Inflammatory macrophage (primary cell): ENCODE measurements around the gene PEX5L.
"Not testable (repeated sequence)": the region's sequence is repeated elsewhere in the genome, so short reads cannot be mapped to it uniquely, and the experiment has no call there.

Source experiments
- DNase-seq, 2 donors: peaks; one replicate each; pipeline ENCODE4 v3.0.0-alpha.2; 2020 to 2022

PEX5L gene

DNA sequence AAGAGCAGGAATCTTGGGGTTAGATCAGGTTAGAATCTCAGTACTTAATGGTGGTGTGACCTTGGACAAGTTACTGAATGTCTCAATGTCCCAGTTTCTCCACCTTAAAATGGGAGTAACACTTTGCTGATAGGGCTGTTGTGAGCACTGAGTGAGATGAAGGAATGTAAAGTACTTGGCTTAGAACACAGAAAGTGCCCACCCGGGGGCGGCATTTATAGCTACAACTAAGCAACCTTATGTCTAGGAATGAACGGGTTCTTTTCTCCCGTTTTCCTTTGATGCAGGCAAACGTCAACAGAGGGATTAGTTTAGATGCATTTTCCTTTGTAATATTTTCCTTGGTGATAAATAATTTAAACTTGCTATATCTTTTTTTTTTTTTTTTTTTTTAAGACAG lies 207.3 kb downstream of the PEX5L start:
- no peak for DNase-seq

DNA sequence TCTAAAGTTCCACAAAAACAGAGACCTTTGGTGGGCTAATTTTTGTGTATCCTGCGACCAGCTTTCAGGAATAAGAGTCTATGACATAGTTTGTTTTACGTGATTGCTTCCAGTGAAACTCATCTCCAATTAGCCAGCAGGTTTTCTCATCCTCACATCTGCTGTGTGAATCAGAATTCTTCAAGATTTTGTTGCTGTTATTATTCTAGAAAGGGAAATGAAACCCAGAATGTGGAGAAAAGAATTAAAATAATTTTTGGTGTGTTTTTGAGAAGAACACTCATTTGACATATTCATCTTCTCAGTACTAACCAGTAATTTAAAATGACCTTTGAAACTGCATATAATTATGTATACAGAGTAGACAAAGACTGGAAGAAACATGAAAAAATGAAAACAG lies 208.0 kb downstream of the PEX5L start:
- no peak for DNase-seq

DNA sequence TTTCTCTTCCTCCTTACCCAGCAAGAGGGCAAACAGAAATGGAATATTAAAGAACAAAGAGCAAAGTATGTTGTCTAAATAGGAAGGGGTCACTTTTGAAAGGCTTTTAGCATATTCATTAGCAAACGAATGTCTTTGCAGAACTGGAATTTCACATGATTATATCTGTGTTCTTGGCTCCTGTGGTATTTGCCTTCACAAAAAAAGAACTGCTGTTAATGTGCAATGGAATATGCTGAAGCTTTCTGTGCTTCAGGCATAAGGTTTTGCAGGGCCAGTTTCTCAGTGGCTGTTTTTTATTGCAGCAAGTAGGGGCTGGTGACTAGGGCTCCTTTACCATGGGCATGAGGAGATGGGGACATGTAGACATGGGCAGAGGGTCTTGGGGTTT lies 210.5 kb downstream of the PEX5L start:
- DNase-seq = no peak

DNA sequence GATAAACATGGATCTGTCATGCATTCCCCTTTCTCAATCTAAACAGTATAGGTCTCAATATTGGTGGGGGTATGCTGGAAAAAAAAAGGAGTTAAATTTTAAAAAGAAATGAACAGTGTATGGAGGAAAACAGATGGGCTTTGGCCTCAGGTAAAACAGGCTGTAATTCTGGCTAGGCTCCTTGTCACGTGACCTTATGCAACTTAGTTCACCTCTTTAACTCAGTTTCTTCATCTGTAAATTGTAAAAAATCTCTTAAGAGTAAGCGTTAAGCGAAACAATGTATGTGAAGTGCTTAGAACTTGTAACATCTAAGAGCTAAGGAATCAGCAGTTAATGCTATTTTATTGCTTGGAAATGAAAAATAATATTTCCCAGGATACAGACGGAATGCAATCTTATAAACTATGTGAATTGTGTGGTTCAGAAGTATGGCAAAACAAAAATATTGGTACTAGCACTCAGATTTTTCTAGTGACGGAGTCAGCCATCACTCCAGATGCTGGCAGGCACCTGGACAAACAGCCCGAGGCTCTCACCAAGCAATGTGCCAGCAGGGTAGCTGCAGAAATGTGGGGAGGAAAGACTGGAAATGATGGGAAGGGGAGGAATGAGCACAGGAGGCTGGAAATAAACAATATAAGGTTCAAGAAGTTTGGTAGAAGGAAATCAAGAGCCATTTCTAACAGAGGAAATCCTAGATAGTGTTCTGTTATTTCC lies 211.1 kb downstream of the PEX5L start:
- no peak for DNase-seq

DNA sequence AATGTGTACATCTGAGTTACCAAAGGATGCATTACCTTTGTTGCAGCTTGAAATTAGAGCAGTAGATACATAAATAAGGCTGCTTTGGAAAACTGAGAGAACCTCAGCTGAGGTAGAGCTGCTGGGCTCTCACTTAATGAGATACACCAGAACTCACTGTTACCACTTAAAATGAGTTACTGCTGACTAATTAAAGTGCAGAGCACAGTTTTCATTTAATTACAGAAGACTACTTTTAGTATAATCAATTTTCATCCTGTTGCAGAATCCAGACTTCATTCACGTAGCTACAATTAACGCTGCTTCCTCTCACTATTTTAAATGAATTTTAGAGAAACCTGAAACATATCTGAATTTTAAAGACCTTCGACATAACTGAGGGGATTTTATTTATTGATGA lies 214.4 kb downstream of the PEX5L start:
- DNase-seq = no peak

DNA sequence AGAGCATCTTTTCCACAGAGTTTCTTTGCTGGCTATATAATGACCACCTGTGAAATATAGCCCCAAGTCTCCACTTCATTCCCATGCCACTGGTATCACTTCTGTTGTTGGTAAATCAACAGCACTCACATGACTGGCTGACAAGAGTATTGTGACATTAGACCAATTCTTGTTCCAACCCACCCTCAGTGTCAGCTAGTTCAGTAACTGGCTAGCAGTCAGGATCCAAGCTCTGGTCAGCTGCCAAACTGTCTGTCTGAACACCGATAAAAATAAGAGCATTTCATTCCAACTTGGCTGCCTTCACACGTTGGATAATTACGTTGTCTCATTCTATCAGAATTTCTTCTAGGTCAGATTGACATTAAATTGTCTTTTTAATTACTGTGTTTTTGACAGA lies 217.4 kb downstream of the PEX5L start:
- peak; percentile 14 to 37 for DNase-seq

DNA sequence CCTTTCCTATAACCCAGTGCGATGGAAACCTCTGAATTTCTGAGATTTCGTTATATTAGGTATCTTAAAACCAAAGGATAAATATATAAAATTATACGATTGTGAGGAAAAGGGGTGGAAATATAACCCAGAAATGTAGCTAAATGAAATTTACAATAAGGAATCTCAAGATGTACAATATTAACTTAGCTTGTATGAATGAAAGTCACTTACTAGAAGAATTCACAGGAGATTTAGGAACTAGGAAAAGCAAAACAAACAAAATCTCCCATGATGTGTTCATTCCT lies 224.7 kb downstream of the PEX5L start:
- DNase-seq = no peak

DNA sequence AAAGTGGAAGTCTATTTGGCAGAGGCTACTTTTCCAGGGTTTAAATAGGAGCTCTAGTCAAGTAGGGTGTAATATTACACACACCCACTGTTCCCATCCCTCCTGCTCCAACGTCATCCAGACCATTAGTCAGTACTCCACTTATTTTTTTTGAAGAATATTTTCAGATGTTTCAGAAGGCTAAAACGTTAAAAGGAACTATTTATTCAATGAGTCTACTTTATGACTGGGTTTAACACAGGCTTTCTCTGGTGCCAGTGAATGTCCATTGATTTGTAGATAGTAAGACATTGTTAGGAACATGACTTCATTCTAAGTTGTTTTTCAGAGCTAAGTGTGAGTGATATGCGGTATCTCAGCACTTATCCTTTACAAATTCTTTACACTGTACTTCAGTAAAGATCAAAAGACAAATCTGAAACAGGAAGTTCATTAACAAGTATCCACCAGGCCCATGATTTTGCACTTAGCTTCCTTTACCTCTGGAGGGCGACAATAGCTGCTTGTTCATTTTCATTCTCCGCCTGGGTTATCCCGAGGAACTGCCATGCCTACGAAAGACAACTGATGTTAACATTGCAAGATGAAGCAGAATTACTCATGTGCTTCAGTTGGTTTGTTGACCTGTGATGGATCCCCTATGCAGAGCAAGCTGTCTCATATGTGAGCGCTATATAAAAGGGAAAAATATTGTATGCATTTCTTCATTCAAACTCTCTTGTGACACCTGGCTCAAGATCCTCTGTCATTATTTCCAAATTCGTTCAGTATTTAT lies 225.2 kb downstream of the PEX5L start:
- peak; percentile 76 to 78 for DNase-seq

DNA sequence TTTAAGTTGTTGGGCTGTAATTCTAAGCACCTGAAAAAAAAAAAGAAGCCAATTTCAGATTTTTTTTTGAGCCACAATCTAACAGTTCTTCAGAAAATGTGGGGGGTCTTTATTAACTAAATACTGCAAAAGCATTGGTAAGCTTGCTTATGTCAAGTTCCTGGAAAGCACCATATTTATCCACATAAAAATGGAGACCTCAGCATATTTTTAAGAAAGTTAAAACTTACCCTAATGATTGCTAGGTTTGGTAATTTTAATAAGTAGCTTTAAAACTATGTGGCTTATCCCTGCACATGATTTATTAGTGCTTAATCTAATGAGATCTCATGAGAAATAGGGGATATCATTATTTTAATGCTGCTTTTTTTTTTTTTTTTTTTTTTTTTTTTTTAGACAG lies 227.1 kb downstream of the PEX5L start:
- DNase-seq = no peak

DNA sequence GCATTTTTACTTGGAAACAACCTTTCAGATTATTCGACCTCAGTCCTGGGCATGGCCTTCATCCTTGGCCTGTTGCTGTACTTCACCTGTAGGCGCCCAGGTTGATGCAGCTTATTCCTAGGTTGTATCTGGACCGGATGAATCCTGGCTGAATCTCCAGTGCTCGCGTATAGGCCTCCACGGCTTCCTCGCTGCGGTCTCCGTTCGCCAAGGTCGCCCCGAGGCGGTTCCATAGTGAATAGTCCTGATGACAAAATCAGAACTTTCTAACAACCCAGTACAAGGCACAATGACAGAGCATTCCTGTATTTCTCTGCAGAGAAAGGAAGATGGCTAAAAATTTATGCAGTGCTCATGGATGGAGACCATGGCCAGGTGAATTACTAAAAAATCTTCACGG lies 229.1 kb downstream of the PEX5L start:
- no peak for DNase-seq

DNA sequence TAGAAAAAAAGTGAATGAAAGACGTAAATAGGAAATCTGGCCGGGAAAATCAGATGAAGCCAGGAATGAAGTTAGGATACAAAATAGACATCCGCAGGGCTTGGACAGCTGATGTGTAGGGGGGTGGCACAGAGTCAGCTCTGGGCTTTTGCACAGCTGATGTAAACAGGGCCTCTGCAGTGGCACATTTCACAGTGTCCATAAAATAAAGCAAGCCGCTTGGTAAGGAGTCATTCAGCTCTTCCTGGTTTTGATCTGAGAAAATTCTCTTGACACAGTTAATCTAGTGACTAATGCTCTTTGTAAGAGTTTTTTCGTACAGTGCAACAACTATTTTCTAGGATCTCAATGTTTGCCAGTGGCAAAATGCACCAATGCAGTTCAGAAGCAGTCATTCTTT lies 230.6 kb downstream of the PEX5L start:
- DNase-seq = no peak

DNA sequence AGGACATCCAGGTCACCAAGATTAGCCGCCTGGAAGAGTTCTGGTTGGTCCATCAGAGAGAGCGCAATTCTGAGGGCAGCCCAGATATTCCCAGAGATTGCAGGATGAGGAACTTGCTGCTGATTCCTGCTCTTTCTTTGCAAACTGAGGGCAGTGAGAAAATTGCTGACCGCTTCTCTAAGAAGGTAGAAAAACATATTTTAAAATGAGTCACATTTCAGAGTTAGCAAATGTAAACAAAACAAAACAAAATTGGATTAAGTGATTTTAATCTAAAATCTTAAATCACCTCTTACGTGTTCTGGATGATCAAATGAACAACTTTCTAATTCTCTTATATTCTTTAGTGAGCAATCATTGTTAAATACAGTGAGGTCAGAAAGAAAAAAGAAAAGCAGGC lies 234.9 kb downstream of the PEX5L start:
- DNase-seq = peak in 1 of 2 donors; percentile 6

DNA sequence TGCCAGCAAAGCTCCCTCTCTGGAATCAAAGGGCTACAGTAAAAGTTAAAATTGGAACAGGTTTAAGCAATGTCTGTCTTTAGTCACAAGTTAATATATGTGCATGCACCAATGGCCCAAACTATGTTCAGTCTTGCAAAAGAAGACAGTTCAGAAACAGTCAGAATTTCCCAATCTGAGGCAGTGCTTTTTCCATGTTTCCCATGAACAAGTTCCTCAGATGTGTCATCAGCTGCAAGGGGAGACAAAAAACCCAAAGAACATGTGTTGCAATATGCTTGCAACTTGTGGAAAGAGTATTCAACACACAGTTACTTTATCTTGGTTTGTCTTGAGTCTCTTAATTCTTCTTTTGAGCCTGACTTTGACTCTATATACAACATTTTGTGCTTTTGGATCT lies 235.5 kb downstream of the PEX5L start:
- DNase-seq = peak; percentile 95 to 97

DNA sequence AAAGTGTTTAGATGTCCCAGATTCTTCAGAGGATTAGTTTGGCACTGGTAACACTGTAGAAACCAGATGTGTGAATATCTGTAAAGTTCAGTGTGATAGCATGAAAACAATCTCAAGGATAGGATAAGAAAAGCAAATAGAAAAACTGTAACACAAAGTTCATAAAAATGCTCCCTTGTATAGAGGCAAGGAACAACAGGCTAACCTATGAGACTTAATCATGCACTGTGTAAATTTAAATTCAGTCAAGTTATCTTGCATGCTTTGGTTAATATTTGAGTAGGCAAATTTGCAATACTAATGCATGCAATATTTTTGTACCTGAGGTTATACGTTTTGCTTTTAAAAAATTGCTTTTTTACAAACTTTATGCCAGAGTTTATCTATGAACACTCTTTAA lies 239.5 kb downstream of the PEX5L start:
- DNase-seq = no peak

DNA sequence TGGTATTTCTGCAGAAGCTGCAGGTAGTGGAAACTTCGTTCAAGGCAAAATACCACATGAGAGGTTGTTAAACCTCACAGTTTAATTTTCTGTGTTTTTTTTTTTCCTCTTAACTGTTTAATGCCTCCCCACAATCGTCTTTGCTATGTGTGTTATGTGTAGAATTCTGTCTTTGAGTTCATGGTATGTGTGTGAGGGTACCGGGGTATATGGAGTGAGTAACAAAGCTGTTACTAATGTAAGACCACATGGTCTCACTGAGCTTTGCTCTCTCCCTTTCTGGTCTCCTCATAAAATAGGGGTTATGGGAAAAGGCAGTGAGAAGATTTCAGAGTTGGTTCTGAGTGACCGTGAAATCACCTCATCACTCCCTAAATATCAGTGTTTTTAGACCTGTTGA lies 240.3 kb downstream of the PEX5L start:
- DNase-seq = no peak

DNA sequence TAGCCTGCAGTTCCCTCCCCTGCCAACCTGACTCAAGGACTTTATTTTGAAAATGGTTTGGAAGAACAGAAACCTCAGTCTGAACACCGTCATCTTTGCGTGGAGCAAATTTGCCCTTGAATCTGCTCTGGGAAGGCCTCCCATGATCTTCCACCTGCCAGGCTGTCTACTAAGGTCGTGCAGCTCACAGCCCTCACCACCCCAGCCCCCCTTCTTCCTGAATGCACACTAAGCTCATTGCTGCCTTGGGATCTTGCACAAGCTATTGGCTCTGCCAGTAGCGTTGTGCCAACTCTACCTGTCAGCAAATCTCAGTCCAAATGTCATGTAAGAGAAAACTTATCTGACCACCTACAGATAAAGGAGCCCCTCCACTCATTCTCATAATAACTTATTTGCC lies 242.4 kb downstream of the PEX5L start:
- no peak for DNase-seq

DNA sequence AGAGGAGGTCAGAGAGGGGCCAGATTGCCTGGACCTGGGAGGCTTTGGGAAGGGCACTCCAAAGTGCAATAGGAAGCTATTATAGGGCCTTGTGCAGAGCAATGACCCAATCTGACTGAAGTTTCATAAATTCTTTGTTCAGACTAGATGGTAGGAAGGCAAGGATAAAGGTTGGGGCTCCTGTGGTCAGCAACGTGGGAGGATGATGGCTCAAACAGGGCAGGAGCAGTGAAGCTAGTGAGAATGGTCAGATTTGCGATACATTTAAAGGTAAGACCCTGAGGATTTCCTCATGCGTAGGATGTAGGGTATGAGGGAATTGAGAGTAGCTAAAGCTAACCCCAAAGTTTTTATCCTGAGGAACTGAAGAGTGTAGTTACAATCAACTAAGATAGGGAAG lies 244.9 kb downstream of the PEX5L start:
- no peak for DNase-seq

DNA sequence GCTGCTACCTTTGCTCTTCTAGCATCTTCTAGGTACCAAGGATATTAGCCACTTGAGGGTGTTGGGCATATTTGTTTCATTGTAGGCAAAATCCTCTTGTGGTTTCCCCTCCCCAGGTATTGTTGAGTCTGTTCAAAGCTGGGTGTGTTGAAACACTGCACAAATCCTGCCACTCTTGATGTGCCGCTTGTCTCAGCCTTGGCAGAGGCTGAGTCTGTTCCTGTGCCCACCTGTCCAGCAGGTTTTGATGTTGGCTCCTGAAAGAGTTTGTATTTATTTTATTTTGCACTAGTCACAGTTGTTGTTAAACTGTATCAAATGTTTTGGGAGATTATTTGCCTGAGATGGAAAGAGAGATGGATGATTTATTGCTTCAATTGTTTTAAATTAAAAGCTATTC lies 247.7 kb downstream of the PEX5L start:
- no peak for DNase-seq

DNA sequence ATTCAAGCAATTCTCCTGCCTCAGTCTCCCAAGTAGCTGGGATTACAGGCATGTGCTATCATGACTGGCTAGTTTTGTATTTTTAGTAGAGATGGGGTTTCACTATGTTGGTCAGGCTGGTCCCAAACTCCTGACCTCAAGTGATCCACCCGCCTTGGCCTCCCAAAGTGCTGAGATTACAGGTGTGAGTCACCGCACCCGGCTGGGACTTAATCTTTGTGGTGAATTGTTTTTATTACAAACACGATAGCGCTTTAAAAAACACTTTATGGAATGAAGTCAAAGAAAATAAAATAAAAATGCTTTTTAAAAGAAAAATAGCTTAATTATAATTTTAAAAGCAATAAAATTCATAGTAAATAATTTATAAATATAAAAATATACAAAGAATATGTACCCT lies 253.9 kb downstream of the PEX5L start:
- DNase-seq = not testable (repeated sequence)

DNA sequence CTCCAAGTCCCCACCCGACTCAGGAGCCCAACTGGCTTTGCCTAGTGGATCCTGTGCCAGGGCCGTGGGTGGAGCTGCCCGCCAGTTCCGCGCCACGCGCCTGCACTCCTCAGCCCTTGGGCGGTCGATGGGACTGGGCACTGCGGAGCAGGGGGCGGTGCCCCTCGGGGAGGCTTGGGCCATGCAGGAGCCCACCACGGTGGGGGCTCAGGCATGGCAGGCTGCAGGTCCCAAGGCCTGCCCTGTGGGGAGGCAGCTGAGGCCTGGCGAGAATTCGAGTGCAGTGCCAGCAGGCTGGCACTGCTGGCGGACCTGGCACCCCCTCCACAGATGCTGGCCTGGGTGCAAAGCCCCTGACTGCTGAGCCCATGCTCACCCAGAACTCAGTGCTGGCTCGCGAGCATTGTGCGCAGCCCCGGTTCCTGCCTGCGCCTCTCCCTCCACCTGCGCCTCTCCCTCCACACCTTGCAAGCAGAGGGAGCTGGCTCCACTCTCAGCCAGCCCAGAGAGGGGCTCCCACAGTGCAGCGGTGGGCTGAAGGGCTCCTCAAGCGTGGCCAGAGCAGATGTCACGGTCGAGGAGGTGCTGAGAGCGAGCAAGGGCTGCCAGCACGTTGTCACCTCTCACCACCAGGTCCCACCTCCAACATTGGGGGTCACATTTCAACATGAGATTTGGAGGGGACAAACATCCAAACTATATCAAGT lies 261.2 kb downstream of the PEX5L start:
- DNase-seq = no peak

DNA sequence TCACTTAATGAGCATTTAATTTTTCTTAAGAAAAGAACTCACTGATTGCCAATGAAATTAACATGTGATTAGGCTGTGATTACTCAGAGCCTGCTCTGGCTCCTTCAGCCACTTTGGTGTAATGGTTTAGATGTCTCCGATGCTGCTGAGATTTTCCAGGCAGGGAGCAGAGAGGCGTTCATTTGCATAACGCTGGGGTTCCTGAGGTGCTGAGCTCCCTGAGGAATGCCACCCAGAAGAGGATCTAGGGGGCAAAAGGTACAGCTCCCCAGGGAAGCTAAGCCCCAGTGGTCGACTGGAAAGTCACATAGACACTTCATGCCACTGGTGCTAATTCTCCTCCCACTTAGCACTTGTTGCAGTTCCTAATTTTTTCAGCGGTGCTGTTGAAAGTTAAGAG lies 264.4 kb downstream of the PEX5L start:
- DNase-seq = no peak

DNA sequence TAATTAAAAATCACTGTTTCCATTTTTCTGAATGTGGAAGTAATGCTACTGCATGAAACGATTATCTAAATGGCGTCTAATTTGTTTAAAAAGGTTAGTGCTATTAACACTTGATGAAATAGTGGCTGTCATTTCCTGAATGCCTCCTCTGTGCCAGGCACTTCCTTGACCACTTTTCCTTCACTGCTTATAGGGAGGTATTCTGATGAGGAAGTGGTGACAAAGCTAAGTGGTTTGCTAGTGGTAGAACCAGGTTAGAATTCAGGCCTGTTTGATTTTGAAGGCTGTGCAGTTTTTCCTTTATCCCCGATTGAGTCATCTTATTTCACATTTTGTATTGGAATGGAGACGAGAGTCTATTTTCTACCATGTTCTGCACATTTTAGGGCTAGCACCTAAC lies 264.9 kb downstream of the PEX5L start:
- DNase-seq = no peak

DNA sequence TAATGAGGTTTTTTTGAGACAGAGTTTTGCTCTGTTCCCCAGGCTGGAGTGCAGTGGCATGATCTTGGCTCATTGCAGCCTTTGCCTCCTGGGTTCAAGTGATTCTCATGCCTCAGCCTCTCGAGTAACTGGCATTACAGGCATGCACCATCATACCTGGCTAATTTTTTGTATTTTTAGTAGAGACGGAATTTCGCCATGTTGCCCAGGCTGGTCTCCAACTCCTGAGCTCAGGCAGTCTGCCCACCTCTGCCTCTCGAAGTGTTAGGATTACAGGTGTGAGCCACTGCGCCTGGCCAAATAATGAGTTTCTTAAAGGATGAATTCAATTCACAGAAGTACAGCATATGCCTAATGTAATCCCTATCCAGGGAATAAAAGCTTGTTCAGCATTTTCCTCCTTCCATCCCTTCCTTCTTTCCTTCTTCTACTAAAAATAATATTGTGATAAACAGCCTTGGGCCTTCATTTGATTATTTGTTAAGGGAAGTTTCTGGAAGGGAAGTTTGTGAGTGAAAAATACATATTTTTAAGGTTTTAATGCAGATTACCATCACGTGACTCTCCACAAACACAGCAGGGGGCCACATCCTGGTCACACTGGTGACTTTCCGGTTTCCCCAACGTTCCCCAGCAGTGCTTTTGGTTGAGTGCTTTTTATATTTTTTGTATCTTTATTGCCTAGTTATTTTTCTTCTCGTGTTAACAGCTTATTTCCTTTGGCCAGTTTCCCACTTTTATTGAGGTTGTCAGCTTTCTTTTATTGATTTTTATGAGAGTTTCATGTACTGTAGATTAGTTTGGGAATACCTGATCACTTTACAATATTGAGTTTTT lies 267.1 kb downstream of the PEX5L start:
- DNase-seq = no peak
